Astrocyte (in vitro differentiated cells and primary cell): ENCODE measurements around the gene PTPN11.

ENCODE experiments used
- EZH2 ChIP-seq: IDR thresholded peaks from 2 replicates; pipeline ENCODE4 v1.6.1; 2012; ENCODE audit warnings: mild to moderate bottlenecking, low read length, inconsistent platforms; ENCODE audit not compliant: insufficient read depth
- TF ChIP-seq, protein P1 (sequence below): IDR thresholded peaks from 2 replicates; pipeline ENCODE4 v1.5.1; 2011; ENCODE audit warnings: low read depth, mild to moderate bottlenecking, inconsistent platforms, low read length, moderate library complexity; ENCODE audit not compliant: insufficient read depth

GRCh38 chr12:112523856-112524255 is 105.1 kb downstream of the PTPN11 start:
- TF ChIP-seq, protein P1, sequence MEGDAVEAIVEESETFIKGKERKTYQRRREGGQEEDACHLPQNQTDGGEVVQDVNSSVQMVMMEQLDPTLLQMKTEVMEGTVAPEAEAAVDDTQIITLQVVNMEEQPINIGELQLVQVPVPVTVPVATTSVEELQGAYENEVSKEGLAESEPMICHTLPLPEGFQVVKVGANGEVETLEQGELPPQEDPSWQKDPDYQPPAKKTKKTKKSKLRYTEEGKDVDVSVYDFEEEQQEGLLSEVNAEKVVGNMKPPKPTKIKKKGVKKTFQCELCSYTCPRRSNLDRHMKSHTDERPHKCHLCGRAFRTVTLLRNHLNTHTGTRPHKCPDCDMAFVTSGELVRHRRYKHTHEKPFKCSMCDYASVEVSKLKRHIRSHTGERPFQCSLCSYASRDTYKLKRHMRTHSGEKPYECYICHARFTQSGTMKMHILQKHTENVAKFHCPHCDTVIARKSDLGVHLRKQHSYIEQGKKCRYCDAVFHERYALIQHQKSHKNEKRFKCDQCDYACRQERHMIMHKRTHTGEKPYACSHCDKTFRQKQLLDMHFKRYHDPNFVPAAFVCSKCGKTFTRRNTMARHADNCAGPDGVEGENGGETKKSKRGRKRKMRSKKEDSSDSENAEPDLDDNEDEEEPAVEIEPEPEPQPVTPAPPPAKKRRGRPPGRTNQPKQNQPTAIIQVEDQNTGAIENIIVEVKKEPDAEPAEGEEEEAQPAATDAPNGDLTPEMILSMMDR, result no peak
- no peak for TF ChIP-seq EZH2
